GM23338 (cell line): ENCODE results near the gene GIMAP7. TPM values are rescaled to one million over a fixed set of nuclear protein-coding genes. Genes with fewer than 3 reads are reported as not detected.

Experiments used
- ATAC-seq: fragments of 200-7000 bp; cut with Tn5 transposase; 3 replicates; pipeline ENCODE4 v1.9.1; 2020
- DNase-seq: peaks from one replicate; pipeline ENCODE4 v3.0.0-alpha.2; 2015; ENCODE audit warnings: low spot score
- H2AFZ ChIP-seq: fragments of 200-600 bp; sonication (generic); 2 replicates; pipeline ENCODE4 v1.8.0; 2016; ENCODE audit warnings: antibody characterized with exemption, mild to moderate bottlenecking, moderate library complexity
- H3F3A ChIP-seq: fragments of 200-600 bp; sonication (generic); replicated peaks from 2 replicates; pipeline ENCODE4 v1.8.0; 2017; ENCODE audit warnings: antibody characterized with exemption, mixed run types, low read depth
- H3K27ac ChIP-seq: fragments of 200-600 bp; sonication (generic); 2 replicates; pipeline ENCODE4 v1.6.1; 2016; ENCODE audit warnings: low read depth
- H3K27me3 ChIP-seq: fragments of 200-600 bp; sonication (generic); 2 replicates; pipeline ENCODE4 v1.8.0; 2016; ENCODE audit warnings: mild to moderate bottlenecking, mixed run types, moderate library complexity; ENCODE audit not compliant: insufficient read depth
- H3K36me3 ChIP-seq: fragments of 200-600 bp; sonication (generic); 2 replicates; pipeline ENCODE4 v1.8.0; 2016; ENCODE audit warnings: mild to moderate bottlenecking; ENCODE audit not compliant: insufficient read depth
- H3K4me1 ChIP-seq: fragments of 200-600 bp; sonication (generic); 2 replicates; pipeline ENCODE4 v1.8.0; 2016; ENCODE audit warnings: mild to moderate bottlenecking, moderate library complexity; ENCODE audit not compliant: insufficient read depth
- H3K4me2 ChIP-seq: fragments of 200-600 bp; sonication (generic); 2 replicates; pipeline ENCODE4 v1.7.1; 2017; ENCODE audit warnings: mixed run types
- H3K4me3 ChIP-seq: fragments of 200-600 bp; sonication (generic); 2 replicates; pipeline ENCODE4 v1.6.1; 2016; ENCODE audit warnings: mixed run types
- H3K79me2 ChIP-seq: fragments of 200-600 bp; sonication (generic); replicated peaks from 2 replicates; pipeline ENCODE4 v1.8.0; 2017; ENCODE audit warnings: mild to moderate bottlenecking; ENCODE audit not compliant: insufficient read depth
- H3K9me2 ChIP-seq: fragments of 200-600 bp; sonication (generic); 2 replicates; pipeline ENCODE4 v1.8.0; 2017; ENCODE audit not compliant: insufficient read depth
- H4K20me1 ChIP-seq: fragments of 200-600 bp; sonication (generic); replicated peaks from 2 replicates; pipeline ENCODE4 v1.8.0; 2017; ENCODE audit warnings: mild to moderate bottlenecking; ENCODE audit not compliant: insufficient read depth
- H3K27ac Mint-ChIP-seq: 2 replicates; pipeline ENCODE4 v1.8.0; 2020; ENCODE audit warnings: inconsistent platforms, mild to moderate bottlenecking, moderate library complexity, mixed read lengths
- H3K27me3 Mint-ChIP-seq: 3 replicates; pipeline ENCODE4 v1.8.0; 2022; ENCODE audit warnings: low read depth, mild to moderate bottlenecking, moderate library complexity, mixed read lengths, inconsistent platforms; ENCODE audit not compliant: insufficient read depth, poor library complexity
- H3K36me3 Mint-ChIP-seq: 3 replicates; pipeline ENCODE4 v1.8.0; 2021; ENCODE audit warnings: low read depth, mild to moderate bottlenecking, inconsistent platforms, moderate library complexity, mixed read lengths
- H3K4me1 Mint-ChIP-seq: 3 replicates; pipeline ENCODE4 v1.8.0; 2020; ENCODE audit warnings: mild to moderate bottlenecking, inconsistent platforms, mixed read lengths
- H3K4me3 Mint-ChIP-seq: 3 replicates; pipeline ENCODE4 v1.8.0; 2021; ENCODE audit warnings: moderate library complexity, mild to moderate bottlenecking, inconsistent platforms, mixed read lengths
- H3K9me3 Mint-ChIP-seq: 3 replicates; pipeline ENCODE4 v1.8.0; 2020; ENCODE audit warnings: moderate library complexity, mild to moderate bottlenecking, inconsistent platforms, mixed read lengths
- CREB1 ChIP-seq: fragments of 250-450 bp; sonication (Bioruptor Pico); IDR thresholded peaks from 2 replicates; pipeline ENCODE4 v1.5.0; 2020; ENCODE audit warnings: low read depth, mild to moderate bottlenecking, moderate library complexity
- ETS1 ChIP-seq: IDR thresholded peaks from 2 replicates; pipeline ENCODE4 v1.6.1; 2016; ENCODE audit warnings: antibody characterized with exemption
- EZH2 ChIP-seq: fragments of 200-600 bp; sonication (generic); IDR thresholded peaks from one replicate; pipeline ENCODE4 v1.8.0; 2017; ENCODE audit warnings: antibody characterized with exemption, mild to moderate bottlenecking, low read depth; ENCODE audit not compliant: unreplicated experiment
- POLR2AphosphoS5 ChIP-seq: IDR thresholded peaks from 2 replicates; pipeline ENCODE4 v1.6.1; 2016; ENCODE audit warnings: antibody characterized with exemption, low read depth
- REST ChIP-seq: IDR thresholded peaks from one replicate; pipeline ENCODE4 v1.6.1; 2018; ENCODE audit warnings: antibody characterized with exemption; ENCODE audit not compliant: unreplicated experiment
- ZNF114 ChIP-seq: fragments of 250-450 bp; sonication (Bioruptor Pico); IDR thresholded peaks from 2 replicates; pipeline ENCODE4 v1.5.0; 2020; ENCODE audit warnings: mild to moderate bottlenecking, moderate library complexity
- ZNF331 ChIP-seq: fragments of 250-450 bp; sonication (Bioruptor Pico); IDR thresholded peaks from 2 replicates; pipeline ENCODE4 v1.5.0; 2020; ENCODE audit warnings: low read depth, mild to moderate bottlenecking, moderate library complexity
- polyA plus RNA-seq: library from polyadenylated mRNA; unstranded; fragments of >200 nt; fragmentation: Nextera tagmentation; extraction: Ambion mirVana; gene quantifications from 2 replicates; pipeline ENCODE4 v1.2.1, GENCODE V29; 2016
- total RNA-seq: library from RNA; depleted of rRNA; stranded (reverse); fragments of >200 nt; shearing (Covaris generic); gene quantifications from 2 replicates; pipeline ENCODE4 v1.2.3, GENCODE V29; 2014

Gene GIMAP7
- total and polyA plus RNA-seq, 2 experiments from 2014 or later, result not detected

- TF ChIP-seq REST, result no peak
- no peak for TF ChIP-seq ETS1
- no peak for TF ChIP-seq CREB1
- no peak for TF ChIP-seq ZNF331
- TF ChIP-seq EZH2, result no peak
Observed at GRCh38 chr7:150553163-150553562, 38.5 kb downstream of the GIMAP7 start (continued).

- peaks cover 15% of the 10 kb centered on the region; the same call in 2 of the 3 replicates for H3K36me3 Mint-ChIP-seq
- no peak overlapping the region for H3K4me3 Mint-ChIP-seq
- Histone ChIP-seq H3K4me2 (no peak overlapping the region), H3K4me1 (no peaks in the 10 kb centered on the region), H3K27me3 (no peaks in the 10 kb centered on the region), H3K9me2 (0 out of 2 replicates have a peak, but pooled peaks cover 3% of the 10 kb centered on the region), H3K36me3 (no peaks in the 10 kb centered on the region), H3K4me3 (no peak overlapping the region), H3K27ac (no peak overlapping the region), H3F3A (no peaks in the 10 kb centered on the region), H2AFZ (no peak overlapping the region), H3K79me2 (no peaks in the 10 kb centered on the region), H4K20me1 (no peaks in the 10 kb centered on the region)
- H3K9me3 Mint-ChIP-seq, result peaks cover 44% of the 10 kb centered on the region
- no peak for TF ChIP-seq EZH2
- TF ChIP-seq REST, result no peak
- no peak for TF ChIP-seq ZNF114 (CRISPR knock-in tag)
- no peak for TF ChIP-seq CREB1
- no peak for TF ChIP-seq POLR2AphosphoS5
- no peaks in the 10 kb centered on the region for H3K4me1 Mint-ChIP-seq
- DNase-seq (no peak), ATAC-seq (no peak)
- no peak overlapping the region for H3K27ac Mint-ChIP-seq
- H3K27me3 Mint-ChIP-seq, result peaks cover 2% of the 10 kb centered on the region
Observed at GRCh38 chr7:150556521-150557138, 42.0 kb downstream of the GIMAP7 start.
